K562 (cell line): ENCODE measurements around the gene RAMACL. TPM values are rescaled to one million over a fixed set of nuclear protein-coding genes. Genes with fewer than 3 reads are reported as not detected.

Experiments used
- FIP1L1 ChIP-seq: fragments of 200-400 bp; formaldehyde crosslinking; IDR thresholded peaks from 2 replicates; pipeline ENCODE4 v1.6.1; 2018; ENCODE audit warnings: mild to moderate bottlenecking, low read depth, low read length; ENCODE audit not compliant: poor library complexity, severe bottlenecking
- KDM1A ChIP-seq, 2 experiments: fragments of 450-650 bp; IDR thresholded peaks; 2 replicates each; pipeline ENCODE4 v1.6.1; 2016; ENCODE audit warnings: mild to moderate bottlenecking in 2 of 2
- KDM2B ChIP-seq: fragments of 250-450 bp; sonication (Bioruptor Pico); IDR thresholded peaks from 2 replicates; pipeline ENCODE4 v1.8.0; 2021; ENCODE audit warnings: mild to moderate bottlenecking, moderate library complexity
- KDM5B ChIP-seq: fragments of 200-600 bp; sonication (generic); IDR thresholded peaks from 2 replicates; pipeline ENCODE4 v1.6.1; 2012; ENCODE audit warnings: low read depth, mild to moderate bottlenecking, moderate library complexity, low read length, control low read depth, inconsistent platforms; ENCODE audit not compliant: insufficient replicate concordance
- KLF6 ChIP-seq: fragments of 250-450 bp; sonication (Bioruptor Pico); IDR thresholded peaks from 2 replicates; pipeline ENCODE4 v1.4.0; 2020; ENCODE audit warnings: mild to moderate bottlenecking, moderate library complexity, borderline replicate concordance
- MAFK ChIP-seq: IDR thresholded peaks from 2 replicates; pipeline ENCODE4 v1.6.1; 2011; ENCODE audit warnings: low read length, improper control_type of control experiment
- MTA3 ChIP-seq: fragments of 450-650 bp; formaldehyde crosslinking; IDR thresholded peaks from 2 replicates; pipeline ENCODE4 v1.6.1; 2017; ENCODE audit warnings: mild to moderate bottlenecking, borderline replicate concordance
- MTF1 ChIP-seq: fragments of 250-450 bp; sonication (Bioruptor Pico); IDR thresholded peaks from 2 replicates; pipeline ENCODE4 v1.9.0; 2021; ENCODE audit warnings: moderate library complexity, mild to moderate bottlenecking, inconsistent platforms, borderline replicate concordance
- PHF8 ChIP-seq: fragments of 200-600 bp; sonication (generic); IDR thresholded peaks from 2 replicates; pipeline ENCODE4 v1.6.1; 2012; ENCODE audit warnings: mixed run types, mild to moderate bottlenecking, inconsistent platforms, low read length, moderate library complexity, borderline replicate concordance
- POU5F1 ChIP-seq: fragments of 150-350 bp; IDR thresholded peaks from 2 replicates; pipeline ENCODE4 v1.6.1; 2014; ENCODE audit warnings: borderline replicate concordance, low read length, low read depth, mild to moderate bottlenecking; ENCODE audit not compliant: partially characterized antibody
- PRMT5 ChIP-seq: sonication (generic); formaldehyde crosslinking; IDR thresholded peaks from 2 replicates; pipeline ENCODE4 v1.5.0; 2020; ENCODE audit warnings: missing genetic modification reagents
- SMARCE1 ChIP-seq: fragments of 450-650 bp; IDR thresholded peaks from 2 replicates; pipeline ENCODE4 v1.7.1; 2016; ENCODE audit warnings: mild to moderate bottlenecking
- ZNF274 ChIP-seq: IDR thresholded peaks from 2 replicates; pipeline ENCODE4 v1.6.1; 2011; ENCODE audit warnings: low read depth, mild to moderate bottlenecking, low read length, moderate library complexity, borderline replicate concordance
- ZNF384 ChIP-seq: IDR thresholded peaks from 2 replicates; pipeline ENCODE4 v1.6.1; 2012; ENCODE audit warnings: low read depth, low read length, improper control_type of control experiment
- polyA plus RNA-seq, 8 experiments: library from polyadenylated mRNA; depleted of rRNA in 4 of 8; stranded (reverse) in 5 of 8; unstranded in 3 of 8; fragments of >200 nt; fragmentation: Nextera tagmentation in 2 of 8; fragmentation: Illumina TruSeq in 1 of 8; extraction: Ambion mirVana in 2 of 8; extraction: Trizol in 1 of 8; gene quantifications; 2 replicates each; pipeline versions ENCODE4 v1.2.1 to v1.2.3, GENCODE V29; 2011 to 2014; ENCODE audit warnings: inconsistent platforms in 1 of 8, missing spikeins in 1 of 8
- total RNA-seq, 7 experiments: library from RNA; depleted of rRNA in 6 of 7; stranded (reverse); fragments of >200 nt in 6 of 7; fragmentation: Illumina TruSeq in 2 of 7; extraction: Trizol in 2 of 7; gene quantifications; 2 replicates each; pipeline versions ENCODE4 v1.2.1 to v1.2.3, GENCODE V29; 2011 to 2021; ENCODE audit warnings: low replicate concordance in 1 of 7
- TF ChIP-seq, protein P1 (sequence below): sonication (generic); formaldehyde crosslinking; IDR thresholded peaks from 2 replicates; pipeline ENCODE4 v1.8.0; 2022; ENCODE audit warnings: missing genetic modification reagents, mild to moderate bottlenecking, borderline replicate concordance
- TF ChIP-seq, protein P2 (sequence below): IDR thresholded peaks from 2 replicates; pipeline ENCODE4 v1.6.1; 2016; ENCODE audit warnings: missing genetic modification characterization, missing compliant biosample characterization
- TF ChIP-seq, protein P3 (sequence below): fragments of 450-650 bp; IDR thresholded peaks from 2 replicates; pipeline ENCODE4 v1.6.1; 2016; ENCODE audit warnings: borderline replicate concordance
- TF ChIP-seq, protein P4 (sequence below): IDR thresholded peaks from 2 replicates; pipeline ENCODE4 v1.6.1; 2014; ENCODE audit warnings: antibody characterized with exemption
- TF ChIP-seq, protein P5 (sequence below): fragments of 250-450 bp; sonication (Bioruptor Pico); IDR thresholded peaks from 2 replicates; pipeline ENCODE4 v1.9.0; 2021; ENCODE audit warnings: mild to moderate bottlenecking

RAMACL gene
- total and polyA plus RNA-seq, 9 of the 15 experiments (the other 6 are each of a cell fraction or from before 2014, with no cell fraction given): 0.11 to 1.7 (median 0.41) TPM; not detected in 1

DNA sequence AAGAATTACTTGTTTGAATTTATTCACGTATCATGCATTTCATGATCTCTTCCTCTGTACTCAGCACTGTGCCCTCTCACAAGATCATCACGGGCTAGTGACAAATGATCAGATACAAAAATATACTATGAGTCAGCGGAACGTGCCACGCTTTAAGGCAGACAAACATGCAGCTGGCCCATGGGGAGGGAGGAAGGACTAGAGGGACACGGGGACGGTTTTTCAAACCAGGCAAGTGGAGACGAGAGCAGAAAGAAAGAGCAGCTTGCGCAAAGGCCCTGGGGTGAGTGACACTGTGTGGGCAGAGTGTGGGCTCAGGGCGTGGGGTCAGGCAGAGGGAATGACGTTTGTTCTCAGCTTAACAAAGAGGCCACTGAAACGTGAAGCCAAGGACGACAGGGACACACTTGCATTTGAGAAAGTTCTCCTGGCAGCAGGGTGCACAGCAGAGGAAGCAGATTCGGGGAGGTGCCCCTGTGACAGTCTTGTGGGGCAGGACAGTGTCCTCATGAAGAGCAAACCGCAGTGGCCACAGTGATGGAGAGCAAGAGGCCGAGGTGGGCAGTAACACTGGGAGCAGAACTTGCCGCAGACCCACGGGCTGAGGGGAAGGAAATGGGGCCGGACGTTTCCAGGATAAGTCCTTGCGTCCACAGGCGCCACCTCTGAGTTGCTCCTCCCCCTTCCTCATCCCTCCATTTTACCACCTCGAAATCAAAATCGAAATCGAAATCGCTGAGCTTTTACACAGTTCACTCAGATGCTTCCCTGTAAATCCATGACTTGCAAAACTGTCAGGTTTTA is 47.5 kb upstream of the RAMACL start (continued):
- TF ChIP-seq, protein P1, sequence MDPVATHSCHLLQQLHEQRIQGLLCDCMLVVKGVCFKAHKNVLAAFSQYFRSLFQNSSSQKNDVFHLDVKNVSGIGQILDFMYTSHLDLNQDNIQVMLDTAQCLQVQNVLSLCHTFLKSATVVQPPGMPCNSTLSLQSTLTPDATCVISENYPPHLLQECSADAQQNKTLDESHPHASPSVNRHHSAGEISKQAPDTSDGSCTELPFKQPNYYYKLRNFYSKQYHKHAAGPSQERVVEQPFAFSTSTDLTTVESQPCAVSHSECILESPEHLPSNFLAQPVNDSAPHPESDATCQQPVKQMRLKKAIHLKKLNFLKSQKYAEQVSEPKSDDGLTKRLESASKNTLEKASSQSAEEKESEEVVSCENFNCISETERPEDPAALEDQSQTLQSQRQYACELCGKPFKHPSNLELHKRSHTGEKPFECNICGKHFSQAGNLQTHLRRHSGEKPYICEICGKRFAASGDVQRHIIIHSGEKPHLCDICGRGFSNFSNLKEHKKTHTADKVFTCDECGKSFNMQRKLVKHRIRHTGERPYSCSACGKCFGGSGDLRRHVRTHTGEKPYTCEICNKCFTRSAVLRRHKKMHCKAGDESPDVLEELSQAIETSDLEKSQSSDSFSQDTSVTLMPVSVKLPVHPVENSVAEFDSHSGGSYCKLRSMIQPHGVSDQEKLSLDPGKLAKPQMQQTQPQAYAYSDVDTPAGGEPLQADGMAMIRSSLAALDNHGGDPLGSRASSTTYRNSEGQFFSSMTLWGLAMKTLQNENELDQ: no peak
- TF ChIP-seq PRMT5 (CRISPR knock-in tag) (no peak), KDM2B (CRISPR knock-in tag) (no peak), FIP1L1 (no peak), MTA3 (no peak), KDM1A (IDR thresholded peaks at IDR 0.05) (0 out of 4 replicates have a peak, but pooled peaks of 1 of the 2 experiments have one; percentile 9), POU5F1 (no peak), KDM5B (no peak), ZNF274 (no peak), MTF1 (CRISPR knock-in tag) (no peak), PHF8 (no peak), SMARCE1 (no peak), KLF6 (CRISPR knock-in tag) (no peak), MAFK (peak; percentile 36; the same call in 1 of the 2 replicates), ZNF384 (no peak)
- TF ChIP-seq, protein P2, sequence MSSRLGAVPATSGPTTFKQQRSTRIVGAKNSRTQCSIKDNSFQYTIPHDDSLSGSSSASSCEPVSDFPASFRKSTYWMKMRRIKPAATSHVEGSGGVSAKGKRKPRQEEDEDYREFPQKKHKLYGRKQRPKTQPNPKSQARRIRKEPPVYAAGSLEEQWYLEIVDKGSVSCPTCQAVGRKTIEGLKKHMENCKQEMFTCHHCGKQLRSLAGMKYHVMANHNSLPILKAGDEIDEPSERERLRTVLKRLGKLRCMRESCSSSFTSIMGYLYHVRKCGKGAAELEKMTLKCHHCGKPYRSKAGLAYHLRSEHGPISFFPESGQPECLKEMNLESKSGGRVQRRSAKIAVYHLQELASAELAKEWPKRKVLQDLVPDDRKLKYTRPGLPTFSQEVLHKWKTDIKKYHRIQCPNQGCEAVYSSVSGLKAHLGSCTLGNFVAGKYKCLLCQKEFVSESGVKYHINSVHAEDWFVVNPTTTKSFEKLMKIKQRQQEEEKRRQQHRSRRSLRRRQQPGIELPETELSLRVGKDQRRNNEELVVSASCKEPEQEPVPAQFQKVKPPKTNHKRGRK (tag): no peak
- TF ChIP-seq, protein P3, sequence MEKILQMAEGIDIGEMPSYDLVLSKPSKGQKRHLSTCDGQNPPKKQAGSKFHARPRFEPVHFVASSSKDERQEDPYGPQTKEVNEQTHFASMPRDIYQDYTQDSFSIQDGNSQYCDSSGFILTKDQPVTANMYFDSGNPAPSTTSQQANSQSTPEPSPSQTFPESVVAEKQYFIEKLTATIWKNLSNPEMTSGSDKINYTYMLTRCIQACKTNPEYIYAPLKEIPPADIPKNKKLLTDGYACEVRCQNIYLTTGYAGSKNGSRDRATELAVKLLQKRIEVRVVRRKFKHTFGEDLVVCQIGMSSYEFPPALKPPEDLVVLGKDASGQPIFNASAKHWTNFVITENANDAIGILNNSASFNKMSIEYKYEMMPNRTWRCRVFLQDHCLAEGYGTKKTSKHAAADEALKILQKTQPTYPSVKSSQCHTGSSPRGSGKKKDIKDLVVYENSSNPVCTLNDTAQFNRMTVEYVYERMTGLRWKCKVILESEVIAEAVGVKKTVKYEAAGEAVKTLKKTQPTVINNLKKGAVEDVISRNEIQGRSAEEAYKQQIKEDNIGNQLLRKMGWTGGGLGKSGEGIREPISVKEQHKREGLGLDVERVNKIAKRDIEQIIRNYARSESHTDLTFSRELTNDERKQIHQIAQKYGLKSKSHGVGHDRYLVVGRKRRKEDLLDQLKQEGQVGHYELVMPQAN: no peak
- TF ChIP-seq, protein P4, sequence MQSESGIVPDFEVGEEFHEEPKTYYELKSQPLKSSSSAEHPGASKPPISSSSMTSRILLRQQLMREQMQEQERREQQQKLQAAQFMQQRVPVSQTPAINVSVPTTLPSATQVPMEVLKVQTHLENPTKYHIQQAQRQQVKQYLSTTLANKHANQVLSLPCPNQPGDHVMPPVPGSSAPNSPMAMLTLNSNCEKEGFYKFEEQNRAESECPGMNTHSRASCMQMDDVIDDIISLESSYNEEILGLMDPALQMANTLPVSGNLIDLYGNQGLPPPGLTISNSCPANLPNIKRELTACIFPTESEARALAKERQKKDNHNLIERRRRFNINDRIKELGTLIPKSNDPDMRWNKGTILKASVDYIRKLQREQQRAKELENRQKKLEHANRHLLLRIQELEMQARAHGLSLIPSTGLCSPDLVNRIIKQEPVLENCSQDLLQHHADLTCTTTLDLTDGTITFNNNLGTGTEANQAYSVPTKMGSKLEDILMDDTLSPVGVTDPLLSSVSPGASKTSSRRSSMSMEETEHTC: peak; percentile 61; the same call in 1 of the 2 replicates
- TF ChIP-seq, protein P5, sequence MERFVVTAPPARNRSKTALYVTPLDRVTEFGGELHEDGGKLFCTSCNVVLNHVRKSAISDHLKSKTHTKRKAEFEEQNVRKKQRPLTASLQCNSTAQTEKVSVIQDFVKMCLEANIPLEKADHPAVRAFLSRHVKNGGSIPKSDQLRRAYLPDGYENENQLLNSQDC: no peak
